Transverse colon (tissue), 4 donors: ENCODE measurements around the gene KRTAP10-1. TPM values are rescaled to one million over a fixed set of nuclear protein-coding genes. Genes with fewer than 3 reads are reported as not detected.

Source experiments
- DNase-seq: peaks from one replicate; pipeline ENCODE4 v3.0.0-alpha.2; 2019
- H3K27ac ChIP-seq, 4 donors: fragments of 200-600 bp; sonication (generic); 2 replicates each; pipeline ENCODE4 v1.5.1; 2016 to 2018; ENCODE audit warnings: inconsistent platforms in 4 of 4
- H3K27me3 ChIP-seq: fragments of 200-600 bp; sonication (generic); 2 replicates; pipeline ENCODE4 v1.5.1; 2017; ENCODE audit warnings: inconsistent platforms
- H3K36me3 ChIP-seq, 4 donors: fragments of 200-600 bp; sonication (generic); 2 replicates each; pipeline ENCODE4 v1.5.1; 2017 to 2019; ENCODE audit warnings: inconsistent platforms in 4 of 4
- H3K4me1 ChIP-seq, 4 donors: fragments of 200-600 bp; sonication (generic); 2 replicates each; pipeline ENCODE4 v1.5.1; 2017 to 2020; ENCODE audit warnings: inconsistent platforms in 4 of 4
- H3K4me3 ChIP-seq, 4 donors: fragments of 200-600 bp; sonication (generic); 1 replicate in 1 of 4; 2 replicates in 3 of 4; pipeline versions ENCODE4 v1.5.1 to v1.6.1; 2017 to 2019; ENCODE audit warnings: inconsistent platforms in 4 of 4
- H3K9me3 ChIP-seq, 2 donors: fragments of 200-600 bp; sonication (generic); 2 replicates each; pipeline ENCODE4 v1.5.1; 2017 to 2019; ENCODE audit warnings: inconsistent platforms in 2 of 2
- EP300 ChIP-seq: sonication (generic); formaldehyde crosslinking; IDR thresholded peaks from one replicate; pipeline ENCODE4 v1.6.1; 2017; ENCODE audit warnings: antibody characterized with exemption, low read depth
- POLR2A ChIP-seq: fragments of 450-650 bp; IDR thresholded peaks from one replicate; pipeline ENCODE4 v1.6.1; 2016; ENCODE audit warnings: antibody characterized with exemption, mild to moderate bottlenecking, moderate library complexity
- POLR2AphosphoS5 ChIP-seq, 3 donors: sonication (generic); formaldehyde crosslinking; IDR thresholded peaks; one replicate each; pipeline ENCODE4 v1.6.1; 2016; ENCODE audit warnings: antibody characterized with exemption in 3 of 3
- WGBS, 2 donors: methylation state at CpG; one replicate each; pipeline ENCODE4 v1.1.5; 2018; ENCODE audit warnings: low coverage in 1 of 2; 5-methylcytosine and 5-hydroxymethylcytosine counted together
- in situ Hi-C, 4 donors: fragments of 200-750 bp; cut with MboI; loops; one replicate each; pipeline versions ENCODE4 v1.15.0 to v1.15.1; 2017; ENCODE audit warnings: low sequenced_read_pairs in 3 of 4, low pct_ligation_motif_present in 1 of 4, low pct_unique_long_range_greater_than_20kb in 1 of 4
- intact Hi-C: fragments of 100-400 bp; cut with DNase I; formaldehyde crosslinking; loops from one replicate; pipeline ENCODE4 v1.15.1; 2023; ENCODE audit warnings: low total_unique reads
- total RNA-seq, 4 donors: library from RNA; depleted of rRNA; stranded (reverse); fragments of >200 nt; gene quantifications; one replicate each; pipeline ENCODE4 v1.1.0, GENCODE V29; 2016
- TF ChIP-seq, protein P1 (sequence below), 5 experiments: fragments of 200-600 bp in 3 of 5; fragments of 450-650 bp in 2 of 5; sonication (generic) in 3 of 5; IDR thresholded peaks; 1 replicate in 2 of 5; 2 replicates in 3 of 5; pipeline ENCODE4 v1.5.1; 2016 to 2017; ENCODE audit warnings: antibody characterized with exemption in 5 of 5, inconsistent platforms in 3 of 5, mild to moderate bottlenecking in 2 of 5, moderate library complexity in 1 of 5

The KRTAP10-1 gene
- total RNA-seq, 4 donors from 2014 or later = not detected

DNA sequence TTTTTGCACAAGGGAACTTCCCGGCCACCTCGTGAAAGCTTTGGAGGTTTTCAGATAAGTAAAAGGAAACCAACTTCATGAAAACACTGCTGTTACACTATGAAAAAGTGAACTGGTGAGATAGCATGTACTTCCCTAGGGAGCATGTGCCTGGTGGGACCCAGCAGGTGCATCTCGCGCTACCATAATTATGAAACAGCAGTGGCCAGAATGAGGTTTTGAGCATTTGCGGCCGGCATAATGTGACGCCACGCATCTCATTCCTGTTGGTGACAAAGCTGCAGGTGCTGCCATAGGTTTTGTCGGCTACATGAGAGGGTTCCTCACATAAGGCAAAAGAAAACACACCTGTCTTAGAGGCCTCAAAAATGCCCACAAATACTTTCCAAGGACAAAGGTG is 16.9 kb upstream of the KRTAP10-1 start:
- TF ChIP-seq EP300 = no peak
- no peak for TF ChIP-seq POLR2AphosphoS5 (IDR thresholded peaks at IDR 0.05)
- TF ChIP-seq, protein P1, sequence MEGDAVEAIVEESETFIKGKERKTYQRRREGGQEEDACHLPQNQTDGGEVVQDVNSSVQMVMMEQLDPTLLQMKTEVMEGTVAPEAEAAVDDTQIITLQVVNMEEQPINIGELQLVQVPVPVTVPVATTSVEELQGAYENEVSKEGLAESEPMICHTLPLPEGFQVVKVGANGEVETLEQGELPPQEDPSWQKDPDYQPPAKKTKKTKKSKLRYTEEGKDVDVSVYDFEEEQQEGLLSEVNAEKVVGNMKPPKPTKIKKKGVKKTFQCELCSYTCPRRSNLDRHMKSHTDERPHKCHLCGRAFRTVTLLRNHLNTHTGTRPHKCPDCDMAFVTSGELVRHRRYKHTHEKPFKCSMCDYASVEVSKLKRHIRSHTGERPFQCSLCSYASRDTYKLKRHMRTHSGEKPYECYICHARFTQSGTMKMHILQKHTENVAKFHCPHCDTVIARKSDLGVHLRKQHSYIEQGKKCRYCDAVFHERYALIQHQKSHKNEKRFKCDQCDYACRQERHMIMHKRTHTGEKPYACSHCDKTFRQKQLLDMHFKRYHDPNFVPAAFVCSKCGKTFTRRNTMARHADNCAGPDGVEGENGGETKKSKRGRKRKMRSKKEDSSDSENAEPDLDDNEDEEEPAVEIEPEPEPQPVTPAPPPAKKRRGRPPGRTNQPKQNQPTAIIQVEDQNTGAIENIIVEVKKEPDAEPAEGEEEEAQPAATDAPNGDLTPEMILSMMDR (IDR thresholded peaks at IDR 0.05) = no peak
- TF ChIP-seq POLR2A = no peak
- intact Hi-C loops = no loop called here
- Histone ChIP-seq H3K4me3 (no peak overlapping the region), H3K4me1 (no peaks in the 10 kb centered on the region), H3K27ac (no peak overlapping the region), H3K9me3 (no peaks in the 10 kb centered on the region), H3K36me3 (no peaks in the 10 kb centered on the region), H3K27me3 (peaks cover 23% of the 10 kb centered on the region)
- 56 to 81% methylated on average over 5 to 9 of the region's 9 CpGs for WGBS, 2 donors
- in situ Hi-C loops = no loop called here
- no peak for DNase-seq

GRCh38 chr21:44555200-44555875 is 15.3 kb upstream of the KRTAP10-1 start:
- H3K4me1 ChIP-seq = no peaks in the 10 kb centered on the region
- no peak overlapping the region for H3K4me3 ChIP-seq
- H3K27ac ChIP-seq = no peak overlapping the region
- in situ Hi-C loops (no loop called here), intact Hi-C loops (no loop called here)
- H3K9me3 ChIP-seq = no peaks in the 10 kb centered on the region
- H3K36me3 ChIP-seq = no peaks in the 10 kb centered on the region
- DNase-seq = no peak
- TF ChIP-seq, protein P1 (IDR thresholded peaks at IDR 0.05) = no peak
- TF ChIP-seq POLR2AphosphoS5 (IDR thresholded peaks at IDR 0.05) = no peak
- no peak for TF ChIP-seq EP300
- TF ChIP-seq POLR2A = no peak
- 27 to 82% methylated on average over 2 to 13 of the region's 13 CpGs for WGBS, 2 donors
- peaks cover 23% of the 10 kb centered on the region for H3K27me3 ChIP-seq

GRCh38 chr21:44552681-44553080 is 12.7 kb upstream of the KRTAP10-1 start:
- no peak overlapping the region for H3K27ac ChIP-seq
- in situ Hi-C loops (no loop called here), intact Hi-C loops (no loop called here)
- WGBS, 2 donors = 82% methylated on average over 13 of the region's 13 CpGs; no CpG with 5 or more reads in 1 of the 2 donors
- DNase-seq = no peak
- no peaks in the 10 kb centered on the region for H3K36me3 ChIP-seq
- TF ChIP-seq EP300 (no peak), POLR2AphosphoS5 (IDR thresholded peaks at IDR 0.05) (no peak), POLR2A (no peak)
- TF ChIP-seq, protein P1 (IDR thresholded peaks at IDR 0.05) = no peak
- no peak overlapping the region for H3K4me3 ChIP-seq
- H3K27me3 ChIP-seq = peaks cover 37% of the 10 kb centered on the region
- H3K9me3 ChIP-seq = no peaks in the 10 kb centered on the region
- H3K4me1 ChIP-seq = no peaks in the 10 kb centered on the region

DNA sequence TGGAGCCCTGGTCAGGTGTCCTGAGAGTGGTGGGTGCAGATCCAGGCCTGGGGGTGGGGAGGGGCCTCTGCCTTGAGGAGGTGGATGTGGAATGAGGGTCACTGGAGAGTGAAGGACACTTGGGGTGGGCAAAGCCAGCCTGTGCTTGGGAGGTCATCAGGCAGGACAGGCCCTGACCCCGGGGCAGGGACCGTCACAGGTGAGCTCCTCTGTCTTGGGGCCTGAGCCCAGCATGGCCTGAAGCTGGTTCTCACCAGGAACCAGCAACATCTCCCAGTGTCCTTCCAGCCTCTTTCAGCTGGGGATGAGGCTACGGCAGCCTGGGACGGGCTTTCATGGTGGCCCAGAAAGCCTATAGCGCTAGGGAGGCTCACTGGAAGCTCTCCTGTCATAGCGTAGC is 12.1 kb upstream of the KRTAP10-1 start:
- no peaks in the 10 kb centered on the region for H3K4me1 ChIP-seq
- DNase-seq = peak; percentile 3
- WGBS, 2 donors = 90% methylated on average over 4 of the region's 6 CpGs; no CpG with 5 or more reads in 1 of the 2 donors
- H3K9me3 ChIP-seq = no peaks in the 10 kb centered on the region
- intact Hi-C loops (no loop called here), in situ Hi-C loops (no loop called here)
- H3K36me3 ChIP-seq = no peaks in the 10 kb centered on the region
- peaks cover 37% of the 10 kb centered on the region for H3K27me3 ChIP-seq
- H3K4me3 ChIP-seq = no peak overlapping the region
- no peak for TF ChIP-seq EP300
- TF ChIP-seq POLR2AphosphoS5 (IDR thresholded peaks at IDR 0.05) = no peak
- TF ChIP-seq, protein P1 (IDR thresholded peaks at IDR 0.05) = no peak
- TF ChIP-seq POLR2A = no peak
- H3K27ac ChIP-seq = no peak overlapping the region
